OCI-LY3 (cell line): ENCODE results near the gene EFCAB6.

ENCODE experiments used
- H2AFZ ChIP-seq: fragments of 200-600, 300-600 bp; shearing (Covaris generic); 2 replicates; pipeline ENCODE4 v1.6.0; 2014; ENCODE audit warnings: antibody characterized with exemption, low read depth, low read length
- H3K27ac ChIP-seq: fragments of 200-600, 300-600 bp; sonication (generic); 2 replicates; pipeline ENCODE4 v1.5.1; 2014; ENCODE audit warnings: mild to moderate bottlenecking, low read length, moderate library complexity, mixed read lengths
- H3K27me3 ChIP-seq: fragments of 200-600, 300-600 bp; sonication (generic); 2 replicates; pipeline ENCODE4 v1.6.1; 2014; ENCODE audit warnings: low read depth, low read length, mixed read lengths
- H3K36me3 ChIP-seq: fragments of 200-600, 300-600 bp; sonication (generic); replicated peaks from 2 replicates; pipeline ENCODE3; 2014; ENCODE audit warnings: low read depth, low read length, mixed read lengths
- H3K4me1 ChIP-seq: fragments of 300-600, 200-600 bp; sonication (generic); 2 replicates; pipeline ENCODE4 v1.6.1; 2014; ENCODE audit warnings: low read length, mixed read lengths
- H3K4me2 ChIP-seq: fragments of 200-600, 300-600 bp; sonication (generic); 2 replicates; pipeline ENCODE4 v1.6.1; 2014; ENCODE audit warnings: low read length, mixed read lengths
- H3K4me3 ChIP-seq: fragments of 300-600, 200-600 bp; sonication (generic); 2 replicates; pipeline ENCODE4 v1.5.1; 2014; ENCODE audit warnings: antibody characterized with exemption, mild to moderate bottlenecking, low read length, moderate library complexity
- H3K79me2 ChIP-seq: fragments of 300-600, 200-600 bp; shearing (Covaris generic); 2 replicates; pipeline ENCODE4 v1.6.1; 2014; ENCODE audit warnings: mild to moderate bottlenecking, low read length, mixed read lengths
- H3K9ac ChIP-seq: fragments of 300-600, 200-600 bp; shearing (Covaris generic); 2 replicates; pipeline ENCODE4 v1.6.0; 2014; ENCODE audit warnings: mild to moderate bottlenecking, low read length, moderate library complexity
- H3K9me3 ChIP-seq: fragments of 200-600, 300-600 bp; shearing (Covaris generic); 2 replicates; pipeline ENCODE4 v1.6.1; 2014; ENCODE audit warnings: low read length, mixed read lengths; ENCODE audit not compliant: insufficient read depth
- H4K20me1 ChIP-seq: fragments of 200-600, 300-600 bp; sonication (generic); 2 replicates; pipeline ENCODE4 v1.6.1; 2016; ENCODE audit warnings: low read length, mixed read lengths; ENCODE audit not compliant: insufficient read depth
- CTCF ChIP-seq: fragments of 200-600, 300-600 bp; sonication (generic); IDR thresholded peaks from 2 replicates; pipeline ENCODE4 v1.5.1; 2014; ENCODE audit warnings: antibody characterized with exemption, low read length, low read depth
- EZH2phosphoT487 ChIP-seq: fragments of 200-600 bp; shearing (Covaris generic); IDR thresholded peaks from 2 replicates; pipeline ENCODE4 v1.6.1; 2018; ENCODE audit warnings: antibody characterized with exemption, mixed run types, low read depth

The EFCAB6 gene

GRCh38 chr22:43859621-43860020 is 47.5 kb upstream of the EFCAB6 start:
- H3K4me3 ChIP-seq: no peak overlapping the region
- TF ChIP-seq EZH2phosphoT487 (no peak), CTCF (no peak)
- H3K79me2 ChIP-seq: no peaks in the 10 kb centered on the region
- peaks cover 20% of the 10 kb centered on the region for H3K27me3 ChIP-seq
- H3K9me3 ChIP-seq: no peaks in the 10 kb centered on the region
- no peak overlapping the region for H3K4me2 ChIP-seq
- H3K9ac ChIP-seq: no peak overlapping the region
- no peak overlapping the region for H3K27ac ChIP-seq
- H4K20me1 ChIP-seq: no peaks in the 10 kb centered on the region; the same call in 1 of the 2 replicates
- no peaks in the 10 kb centered on the region for H3K4me1 ChIP-seq
- no peaks in the 10 kb centered on the region for H3K36me3 ChIP-seq
- H2AFZ ChIP-seq: no peak overlapping the region

GRCh38 chr22:43859176-43859575 is 47.1 kb upstream of the EFCAB6 start:
- Histone ChIP-seq H3K36me3 (no peaks in the 10 kb centered on the region), H3K9ac (no peak overlapping the region), H3K4me3 (no peak overlapping the region), H3K27ac (no peak overlapping the region), H4K20me1 (no peaks in the 10 kb centered on the region; the same call in 1 of the 2 replicates), H3K79me2 (no peaks in the 10 kb centered on the region), H3K9me3 (no peaks in the 10 kb centered on the region), H3K4me2 (no peak overlapping the region), H3K27me3 (peaks cover 20% of the 10 kb centered on the region), H3K4me1 (no peaks in the 10 kb centered on the region), H2AFZ (no peak overlapping the region)
- TF ChIP-seq EZH2phosphoT487 (no peak), CTCF (no peak)

GRCh38 chr22:43858156-43858895 is 46.2 kb upstream of the EFCAB6 start:
- Histone ChIP-seq H3K9ac (no peak overlapping the region), H4K20me1 (no peaks in the 10 kb centered on the region; the same call in 1 of the 2 replicates), H3K4me2 (no peak overlapping the region), H3K9me3 (no peaks in the 10 kb centered on the region), H3K4me3 (no peak overlapping the region), H3K79me2 (no peaks in the 10 kb centered on the region), H3K27ac (no peak overlapping the region), H2AFZ (no peak overlapping the region), H3K4me1 (no peaks in the 10 kb centered on the region), H3K36me3 (no peaks in the 10 kb centered on the region), H3K27me3 (peaks cover 17% of the 10 kb centered on the region)
- TF ChIP-seq EZH2phosphoT487 (no peak), CTCF (no peak)

- no peak for TF ChIP-seq EZH2phosphoT487
- TF ChIP-seq CTCF: no peak
- Histone ChIP-seq H3K27me3 (peaks cover 22% of the 10 kb centered on the region), H3K4me2 (no peak overlapping the region), H3K4me1 (no peaks in the 10 kb centered on the region), H3K4me3 (no peak overlapping the region), H4K20me1 (no peaks in the 10 kb centered on the region; the same call in 1 of the 2 replicates), H3K79me2 (no peaks in the 10 kb centered on the region), H3K9ac (no peak overlapping the region), H3K27ac (no peak overlapping the region), H3K36me3 (no peaks in the 10 kb centered on the region), H3K9me3 (no peaks in the 10 kb centered on the region), H2AFZ (no peak overlapping the region)
Observed at GRCh38 chr22:43857367-43857766, 45.3 kb upstream of the EFCAB6 start.
